GM21529 (cell line): Measurements from ENCODE around the gene HTT.
"Not testable (repeated sequence)": the region's sequence is repeated elsewhere in the genome, so short reads cannot be mapped to it uniquely, and the experiment has no call there.

Experiments
- ATAC-seq: cut with Tn5 transposase; IDR thresholded peaks from one replicate; pipeline ENCODE4 v1.9.1; 2021; ENCODE audit not compliant: unreplicated experiment

The HTT gene

DNA sequence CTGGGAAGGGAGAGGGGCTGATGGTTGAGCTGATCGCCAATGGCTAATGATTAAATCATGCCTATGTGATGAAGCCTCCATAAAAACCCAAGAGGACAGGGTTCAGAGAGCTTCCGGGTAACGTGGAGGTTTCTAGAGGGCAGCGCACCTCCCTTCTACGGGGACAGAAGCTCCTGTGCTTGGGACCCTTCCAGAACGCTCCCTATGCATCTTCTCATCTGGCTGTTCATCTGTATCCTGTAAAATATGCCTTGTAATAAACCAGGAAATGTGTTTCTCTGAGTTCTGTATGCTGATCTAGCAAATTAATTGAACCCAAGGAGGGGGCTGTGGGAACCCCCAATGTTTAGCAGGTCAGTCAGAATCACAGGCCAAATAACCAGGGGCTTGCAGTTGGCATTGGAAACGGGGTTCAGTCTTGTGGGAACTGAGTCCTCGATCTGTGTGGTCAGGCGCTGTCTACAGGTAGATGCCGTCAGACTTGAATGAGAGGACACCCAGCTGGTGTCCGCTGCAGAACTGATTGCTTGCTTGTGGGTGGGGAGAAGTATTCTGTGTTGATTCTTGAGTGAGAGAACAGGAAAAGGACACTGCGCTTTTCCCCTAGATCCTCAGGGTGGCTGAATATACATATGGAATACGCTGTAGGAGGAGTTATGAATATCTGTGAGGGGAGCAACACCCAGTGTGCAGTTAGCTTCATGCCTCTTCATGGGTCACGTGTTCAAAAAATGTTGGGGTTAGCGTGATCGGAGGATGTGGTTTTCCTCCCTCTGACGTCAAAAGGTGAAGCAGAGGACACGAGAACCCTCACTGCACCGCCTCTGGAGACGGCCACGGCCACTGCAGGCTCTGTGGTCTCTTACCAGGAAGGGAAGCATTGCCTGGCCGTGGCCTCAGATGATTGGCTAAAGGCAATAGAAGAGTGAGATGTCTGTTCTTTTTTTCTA, 29.3 kb upstream of the HTT start:
- ATAC-seq: no peak

- ATAC-seq: no peak
Measured at GRCh38 chr4:3046162-3046561, 28.3 kb upstream of the HTT start.

- ATAC-seq: no peak
Measured at GRCh38 chr4:3046623-3047022, 27.9 kb upstream of the HTT start.

DNA sequence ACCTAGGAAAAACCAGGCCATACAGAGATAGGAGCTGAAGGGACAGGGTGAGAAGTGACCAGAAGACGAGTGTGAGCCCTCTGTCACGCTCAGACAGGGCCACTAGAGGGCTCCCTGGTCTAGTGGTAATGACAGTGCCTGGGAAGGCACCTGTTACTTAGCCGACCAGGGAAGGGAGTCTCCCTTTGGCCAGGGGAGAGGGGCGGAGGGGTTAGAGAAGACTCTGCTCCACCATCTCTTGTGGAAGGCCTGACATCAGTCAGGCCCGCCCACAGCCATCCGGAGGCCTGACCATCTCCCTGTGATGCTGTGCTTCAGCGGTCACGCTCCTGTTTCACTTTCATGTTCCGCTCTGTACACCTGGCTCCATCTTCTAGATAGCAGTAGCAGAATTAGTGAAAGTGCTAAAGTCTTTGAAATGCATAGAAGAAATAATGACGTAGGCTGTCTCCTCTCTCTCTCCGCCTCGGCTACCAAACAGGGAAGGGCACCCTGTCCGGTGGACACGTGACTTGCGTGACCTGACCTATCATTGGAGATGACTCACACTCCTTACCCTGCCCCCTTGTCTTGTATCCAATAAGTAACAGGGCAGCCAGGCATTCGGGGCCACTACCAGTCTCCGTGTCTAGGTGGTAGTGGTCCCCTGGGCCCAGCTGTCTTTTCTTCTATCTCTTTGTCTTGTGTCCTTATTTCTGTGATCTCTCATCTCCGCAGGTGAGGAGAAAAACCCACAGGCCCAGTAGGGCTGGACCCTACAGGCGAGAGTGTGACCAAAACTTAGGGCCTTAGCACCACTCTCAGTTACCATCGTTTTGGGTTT, 26.8 kb upstream of the HTT start:
- peak; percentile 95 for ATAC-seq

GRCh38 chr4:3051141-3051897, 23.2 kb upstream of the HTT start:
- not testable (repeated sequence) for ATAC-seq

DNA sequence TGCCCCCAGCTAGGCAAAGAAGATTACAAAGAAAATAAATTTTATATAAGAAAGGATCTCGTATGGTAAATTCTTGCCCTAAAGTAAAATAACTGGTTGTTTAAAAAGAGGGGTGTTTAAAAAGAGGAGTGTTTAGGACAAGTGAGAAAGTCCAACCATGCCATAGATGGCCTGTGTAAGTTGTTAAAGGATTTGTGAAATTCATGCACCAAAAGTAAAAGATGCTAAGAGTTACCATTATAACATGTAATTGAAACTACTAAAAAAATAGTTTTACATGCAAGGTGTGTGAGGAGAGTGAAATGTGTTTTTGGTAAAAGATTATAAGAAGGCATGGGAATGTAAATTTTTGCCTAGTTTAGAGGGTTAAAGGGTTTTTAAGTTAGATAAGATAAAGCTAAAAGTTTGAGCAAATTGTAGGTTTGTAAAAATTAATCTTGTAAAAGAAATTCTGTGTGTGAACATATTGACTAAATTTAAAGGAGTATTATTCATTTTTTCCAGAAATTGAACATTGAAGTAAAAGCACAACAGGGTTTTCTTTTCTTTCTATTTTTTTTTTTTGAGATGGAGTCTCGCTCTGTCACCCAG, 20.2 kb upstream of the HTT start:
- no peak for ATAC-seq

- ATAC-seq: no peak
Measured at GRCh38 chr4:3059943-3060342, 14.5 kb upstream of the HTT start.

DNA sequence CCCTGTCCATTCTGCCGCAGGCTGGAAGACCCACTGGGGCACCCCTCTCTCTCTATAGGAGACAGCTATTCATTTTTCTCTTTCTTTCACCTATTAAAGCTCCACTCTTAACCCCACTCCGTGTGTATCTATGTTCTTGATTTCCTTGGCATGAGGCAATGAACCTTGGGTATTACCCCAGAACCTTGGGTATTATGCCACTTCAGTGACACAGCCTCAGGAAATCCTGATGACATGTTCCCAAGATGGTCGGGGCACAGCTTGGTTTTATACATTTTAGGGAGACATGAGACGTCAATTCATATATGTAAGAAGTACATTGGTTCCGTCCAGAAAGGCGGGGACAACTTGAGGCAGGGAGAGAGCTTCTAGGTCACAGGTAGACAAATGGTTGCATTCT, 13.5 kb upstream of the HTT start:
- no peak for ATAC-seq

DNA sequence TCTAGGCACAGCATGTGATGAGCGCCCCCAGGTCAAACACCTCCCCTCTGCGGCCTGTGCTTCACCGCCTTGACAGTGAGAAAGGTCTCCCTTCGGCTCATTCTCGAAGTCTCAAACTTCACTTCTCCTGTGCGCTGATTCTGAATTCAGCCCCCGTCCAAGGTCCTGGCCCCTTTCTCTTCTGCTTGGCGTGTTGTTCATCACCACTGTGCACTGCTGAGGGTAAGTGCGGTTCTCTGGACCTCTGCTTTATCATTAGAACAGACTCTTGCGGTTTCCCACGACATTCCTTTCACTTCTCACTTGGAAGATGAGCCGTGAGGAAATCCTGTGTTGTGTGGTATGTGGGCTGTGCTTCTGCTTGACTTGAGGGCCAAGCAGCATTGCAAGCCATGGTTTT, 12.0 kb upstream of the HTT start:
- ATAC-seq: no peak

DNA sequence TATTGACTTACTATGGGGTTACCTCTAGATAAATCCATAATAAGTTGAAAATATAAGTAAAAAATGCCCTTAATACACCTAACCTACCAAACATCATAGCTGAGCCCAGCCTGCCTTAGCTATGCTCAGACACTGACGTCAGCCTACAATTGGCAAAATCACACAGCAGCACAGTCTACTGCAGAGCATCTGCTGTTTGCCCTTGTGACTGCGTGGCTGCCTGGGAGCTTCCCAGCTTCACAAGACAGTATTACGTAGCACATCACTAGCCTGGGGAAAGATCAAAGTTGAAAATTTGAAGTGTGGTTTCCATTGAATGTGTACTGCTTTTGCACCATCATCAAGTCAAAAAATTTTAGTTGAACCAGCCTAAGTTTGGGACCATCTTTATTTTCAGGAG, 8.9 kb upstream of the HTT start:
- no peak for ATAC-seq

GRCh38 chr4:3066836-3067400, 7.6 kb upstream of the HTT start:
- ATAC-seq: no peak

GRCh38 chr4:3067473-3068001, 6.9 kb upstream of the HTT start:
- no peak for ATAC-seq

- no peak for ATAC-seq
Measured at GRCh38 chr4:3069661-3070199, 4.8 kb upstream of the HTT start.

- no peak for ATAC-seq
Measured at GRCh38 chr4:3070709-3071500, 3.6 kb upstream of the HTT start.

- ATAC-seq: no peak
Measured at GRCh38 chr4:3071811-3072210, 2.7 kb upstream of the HTT start.

DNA sequence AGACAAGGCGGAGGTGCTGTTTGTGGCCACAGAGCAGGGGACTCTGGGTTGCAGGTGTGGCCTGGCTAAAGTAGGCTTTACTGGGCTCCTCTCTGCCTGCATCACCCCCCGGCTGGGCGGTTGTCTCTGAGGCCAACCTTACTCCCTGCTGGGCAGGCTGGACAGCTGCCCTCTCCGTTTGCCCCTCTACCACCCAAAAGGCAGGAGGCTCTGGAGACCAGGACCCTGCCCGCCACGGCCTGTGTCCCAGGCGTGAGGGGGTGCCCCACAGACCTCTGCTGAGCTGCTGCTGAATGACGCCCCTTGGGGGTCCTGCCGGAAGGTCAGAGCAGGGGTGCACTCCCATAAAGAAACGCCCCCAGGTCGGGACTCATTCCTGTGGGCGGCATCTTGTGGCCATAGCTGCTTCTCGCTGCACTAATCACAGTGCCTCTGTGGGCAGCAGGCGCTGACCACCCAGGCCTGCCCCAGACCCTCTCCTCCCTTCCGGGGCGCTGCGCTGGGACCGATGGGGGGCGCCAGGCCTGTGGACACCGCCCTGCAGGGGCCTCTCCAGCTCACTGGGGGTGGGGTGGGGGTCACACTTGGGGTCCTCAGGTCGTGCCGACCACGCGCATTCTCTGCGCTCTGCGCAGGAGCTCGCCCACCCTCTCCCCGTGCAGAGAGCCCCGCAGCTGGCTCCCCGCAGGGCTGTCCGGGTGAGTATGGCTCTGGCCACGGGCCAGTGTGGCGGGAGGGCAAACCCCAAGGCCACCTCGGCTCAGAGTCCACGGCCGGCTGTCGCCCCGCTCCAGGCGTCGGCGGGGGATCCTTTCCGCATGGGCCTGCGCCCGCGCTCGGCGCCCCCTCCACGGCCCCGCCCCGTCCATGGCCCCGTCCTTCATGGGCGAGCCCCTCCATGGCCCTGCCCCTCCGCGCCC, 1.1 kb upstream of the HTT start:
- ATAC-seq: peak; percentile 23

DNA sequence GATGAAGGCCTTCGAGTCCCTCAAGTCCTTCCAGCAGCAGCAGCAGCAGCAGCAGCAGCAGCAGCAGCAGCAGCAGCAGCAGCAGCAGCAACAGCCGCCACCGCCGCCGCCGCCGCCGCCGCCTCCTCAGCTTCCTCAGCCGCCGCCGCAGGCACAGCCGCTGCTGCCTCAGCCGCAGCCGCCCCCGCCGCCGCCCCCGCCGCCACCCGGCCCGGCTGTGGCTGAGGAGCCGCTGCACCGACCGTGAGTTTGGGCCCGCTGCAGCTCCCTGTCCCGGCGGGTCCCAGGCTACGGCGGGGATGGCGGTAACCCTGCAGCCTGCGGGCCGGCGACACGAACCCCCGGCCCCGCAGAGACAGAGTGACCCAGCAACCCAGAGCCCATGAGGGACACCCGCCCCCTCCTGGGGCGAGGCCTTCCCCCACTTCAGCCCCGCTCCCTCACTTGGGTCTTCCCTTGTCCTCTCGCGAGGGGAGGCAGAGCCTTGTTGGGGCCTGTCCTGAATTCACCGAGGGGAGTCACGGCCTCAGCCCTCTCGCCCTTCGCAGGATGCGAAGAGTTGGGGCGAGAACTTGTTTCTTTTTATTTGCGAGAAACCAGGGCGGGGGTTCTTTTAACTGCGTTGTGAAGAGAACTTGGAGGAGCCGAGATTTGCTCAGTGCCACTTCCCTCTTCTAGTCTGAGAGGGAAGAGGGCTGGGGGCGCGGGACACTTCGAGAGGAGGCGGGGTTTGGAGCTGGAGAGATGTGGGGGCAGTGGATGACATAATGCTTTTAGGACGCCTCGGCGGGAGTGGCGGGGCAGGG, 568 bp downstream of the HTT start:
- peak; percentile 19 for ATAC-seq

GRCh38 chr4:3075652-3075981, 1.1 kb downstream of the HTT start:
- no peak for ATAC-seq
